K562 (cell line): ENCODE results near the gene MAP4K1. TPM values are rescaled to one million over a fixed set of nuclear protein-coding genes. Genes with fewer than 3 reads are reported as not detected.
"Not testable (repeated sequence)": the region's sequence is repeated elsewhere in the genome, so short reads cannot be mapped to it uniquely, and the experiment has no call there.

Experiments used
- ATAC-seq: fragments of 200-7000 bp; cut with Tn5 transposase; 3 replicates; pipeline ENCODE4 v1.9.1; 2020; ENCODE audit warnings: moderate library complexity
- BruUV-seq: library from RNA; stranded (reverse); fragments of 400-500 nt; replicated peaks from 2 replicates; lab custom pipeline; 2021; lab: Mats Ljungman, UMichigan
- CTCF ChIA-PET: fragments of 300-600 bp; formaldehyde crosslinking; extraction: SDS; loops from one replicate; lab custom pipeline; 2021; ENCODE audit warnings: low intra/inter-chr PET ratio; lab: Yijun Ruan, JAX
- POLR2A ChIA-PET: fragments of 300-600, 350-650 bp; sonication (Branson Sonifier 250); formaldehyde crosslinking; extraction: SDS; loops from one replicate; lab custom pipeline; 2021; ENCODE audit warnings: antibody characterized with exemption, inconsistent platforms; lab: Yijun Ruan, JAX
- DNase-seq, 4 experiments: peaks; one replicate each; pipeline versions ENCODE4 v3.0.0 to v3.0.0-alpha.2; 2011 to 2018; ENCODE audit warnings: low spot score in 3 of 4, mixed read lengths in 3 of 4; ENCODE audit errors: extremely low read depth in 1 of 4
- FAIRE-seq: peaks from 2 replicates; lab custom pipeline; 2011; peaks lifted over from hg19 to GRCh38; lab: Jason Lieb, UNC
- H2AFZ ChIP-seq: 2 replicates; pipeline ENCODE4 v1.6.0; 2011; ENCODE audit warnings: low read depth, low read length, control low read depth, inconsistent platforms
- H3K27ac ChIP-seq: fragments of 200-600 bp; 3 replicates; pipeline ENCODE4 v1.8.0; 2011; ENCODE audit warnings: low read depth, mild to moderate bottlenecking, control low read depth, inconsistent platforms, low read length, moderate library complexity, mixed read lengths; ENCODE audit errors: extremely low read depth
- H3K27me3 ChIP-seq, 2 experiments: fragments of 300-600 bp in 1 of 2; 2 replicates in 1 of 2; 3 replicates in 1 of 2; pipeline versions ENCODE4 v1.6.0 to v1.8.0; 2011; ENCODE audit warnings: inconsistent platforms in 2 of 2, low read length in 2 of 2, mild to moderate bottlenecking in 1 of 2, mixed read lengths in 1 of 2, moderate library complexity in 1 of 2; ENCODE audit not compliant: control insufficient read depth in 2 of 2, insufficient read depth in 2 of 2
- H3K36me3 ChIP-seq: fragments of 300-600 bp; 3 replicates; pipeline ENCODE4 v1.8.0; 2011; ENCODE audit warnings: mild to moderate bottlenecking, low read length, inconsistent platforms; ENCODE audit not compliant: control insufficient read depth, insufficient read depth
- H3K4me1 ChIP-seq, 2 experiments: fragments of 200-600 bp in 1 of 2; replicated peaks in 1 of 2; 2 replicates in 1 of 2; 3 replicates in 1 of 2; pipeline versions ENCODE4 v1.5.1 to v1.8.0; 2011; ENCODE audit warnings: inconsistent platforms in 2 of 2, low read length in 2 of 2, mild to moderate bottlenecking in 1 of 2, mixed read lengths in 1 of 2, moderate library complexity in 1 of 2; ENCODE audit not compliant: control insufficient read depth in 2 of 2, insufficient read depth in 2 of 2
- H3K4me2 ChIP-seq: 2 replicates; pipeline ENCODE4 v1.6.1; 2011; ENCODE audit warnings: low read length, control low read depth, inconsistent platforms, mixed read lengths; ENCODE audit not compliant: insufficient read depth
- H3K4me3 ChIP-seq: fragments of 200-600 bp; sonication (generic), shearing (Covaris generic); 2 replicates; pipeline ENCODE4 v1.5.1; 2016; ENCODE audit warnings: control low read depth, inconsistent platforms
- H3K79me2 ChIP-seq: fragments of 200-600 bp; 3 replicates; pipeline ENCODE4 v1.8.0; 2011; ENCODE audit warnings: low read length, inconsistent platforms; ENCODE audit not compliant: control insufficient read depth, insufficient read depth
- H3K9ac ChIP-seq, 2 experiments: 2 replicates each; pipeline versions ENCODE4 v1.6.0 to v1.6.1; 2011; ENCODE audit warnings: low read depth in 2 of 2, low read length in 2 of 2, control low read depth in 1 of 2, inconsistent platforms in 1 of 2, mild to moderate bottlenecking in 1 of 2, mixed read lengths in 1 of 2; ENCODE audit not compliant: insufficient read depth in 1 of 2
- H3K9me1 ChIP-seq: one replicate; pipeline ENCODE4 v1.6.0; 2011; ENCODE audit warnings: inconsistent platforms, mild to moderate bottlenecking, low read length, moderate library complexity; ENCODE audit not compliant: control insufficient read depth, insufficient read depth
- H3K9me3 ChIP-seq: replicated peaks from 2 replicates; pipeline ENCODE4 v1.5.1; 2011; ENCODE audit warnings: low read depth, low read length, inconsistent platforms; ENCODE audit not compliant: control insufficient read depth, insufficient read depth
- H4K20me1 ChIP-seq: replicated peaks from 2 replicates; pipeline ENCODE4 v1.6.1; 2011; ENCODE audit warnings: low read length, inconsistent platforms, mixed read lengths; ENCODE audit not compliant: control insufficient read depth, insufficient read depth
- U2AF2 ChIP-seq: fragments of 200-400 bp; formaldehyde crosslinking; optimal IDR thresholded peaks from 2 replicates; pipeline ENCODE3; 2017; ENCODE audit warnings: low read depth, mild to moderate bottlenecking, low read length
- WGBS: fragments of 100-300 bp; shearing (Covaris generic); methylation state at CpG from one replicate; pipeline ENCODE4 v1.1.6; 2016; ENCODE audit warnings: low coverage, mixed read lengths; ENCODE audit not compliant: insufficient coverage; ENCODE audit errors: missing lambda C conversion rate; 5-methylcytosine and 5-hydroxymethylcytosine counted together
- in situ Hi-C: fragments of 300-500 bp; cut with MboI; formaldehyde crosslinking; loops from 4 replicates; pipeline ENCODE4 v1.15.0; 2018; ENCODE audit warnings: inconsistent platforms, mixed read lengths
- intact Hi-C: fragments of 100-400 bp; cut with micrococcal nuclease; formaldehyde crosslinking; loops from 2 replicates; pipeline ENCODE4 v1.14.2; 2022
- polyA plus RNA-seq, 8 experiments: library from polyadenylated mRNA; depleted of rRNA in 4 of 8; stranded (reverse) in 5 of 8; unstranded in 3 of 8; fragments of >200 nt; fragmentation: Nextera tagmentation in 2 of 8; fragmentation: Illumina TruSeq in 1 of 8; extraction: Ambion mirVana in 2 of 8; extraction: Trizol in 1 of 8; gene quantifications; 2 replicates each; pipeline versions ENCODE4 v1.2.1 to v1.2.3, GENCODE V29; 2011 to 2014; ENCODE audit warnings: inconsistent platforms in 1 of 8, missing spikeins in 1 of 8
- total RNA-seq, 7 experiments: library from RNA; depleted of rRNA in 6 of 7; stranded (reverse); fragments of >200 nt in 6 of 7; fragmentation: Illumina TruSeq in 2 of 7; extraction: Trizol in 2 of 7; gene quantifications; 2 replicates each; pipeline versions ENCODE4 v1.2.1 to v1.2.3, GENCODE V29; 2011 to 2021; ENCODE audit warnings: low replicate concordance in 1 of 7

MAP4K1 gene
- total and polyA plus RNA-seq, 9 of the 15 experiments (the other 6 are each of a cell fraction or from before 2014, with no cell fraction given) = 0.14 to 3.2 (median 0.73) TPM; not detected in 1

GRCh38 chr19:38559428-38560401, 58.0 kb downstream of the MAP4K1 start:
- Histone ChIP-seq H3K4me3 (no peak overlapping the region), H3K9me1 (no peaks in the 10 kb centered on the region), H3K27me3 (no peaks in the 10 kb centered on the region), H3K27ac (no peak overlapping the region), H3K4me2 (no peak overlapping the region), H2AFZ (no peak overlapping the region), H3K4me1 (peaks cover 14 to 17% of the 10 kb centered on the region in 2 experiments; a peak in 4 of 5 replicates), H3K79me2 (no peaks in the 10 kb centered on the region), H4K20me1 (no peaks in the 10 kb centered on the region), H3K36me3 (no peaks in the 10 kb centered on the region), H3K9me3 (no peaks in the 10 kb centered on the region), H3K9ac (no peak overlapping the region)
- BruUV-seq = no TSS peak
- 55% methylated on average over 9 of the region's 13 CpGs for WGBS
- POLR2A ChIA-PET = no interaction called here
- CTCF ChIA-PET = no interaction called here
- ATAC-seq (no peak), DNase-seq (no peak), FAIRE-seq (no peak)
- intact Hi-C loops (loop anchor here (5.0 kb wide), 1 partner anchor 58 kb away; the partner anchor contains the start of genes EIF3K and MAP4K1), in situ Hi-C loops (no loop called here)
- TF ChIP-seq U2AF2 = no peak

GRCh38 chr19:38558933-38559332, 58.8 kb downstream of the MAP4K1 start:
- DNase-seq, BruUV-seq, H3K9me3 ChIP-seq, H3K9me1 ChIP-seq, H3K4me2 ChIP-seq, in situ Hi-C loops, POLR2A ChIA-PET, H3K79me2 ChIP-seq, ATAC-seq, FAIRE-seq, H3K36me3 ChIP-seq, H3K27ac ChIP-seq, H4K20me1 ChIP-seq, CTCF ChIA-PET, H3K4me3 ChIP-seq, H2AFZ ChIP-seq, H3K9ac ChIP-seq, H3K27me3 ChIP-seq: not testable (repeated sequence)
- WGBS = 81% methylated on average over 5 of the region's 7 CpGs
- intact Hi-C loops = loop anchor here (5.0 kb wide), 1 partner anchor 58 kb away; the partner anchor contains the start of genes EIF3K and MAP4K1
- H3K4me1 ChIP-seq = peaks cover 14 to 17% of the 10 kb centered on the region in 2 experiments; a peak in 4 of 5 replicates
